Smooth muscle cell of trachea (primary cell): ENCODE measurements around the gene GORASP2. TPM values are rescaled to one million over a fixed set of nuclear protein-coding genes. Genes with fewer than 3 reads are reported as not detected.

Experiments used
- total RNA-seq: library from RNA; depleted of rRNA; stranded (reverse); fragments of >200 nt; gene quantifications from 2 replicates; pipeline ENCODE4 v1.2.1, GENCODE V29; 2014

The GORASP2 gene
- total RNA-seq: 34.6 and 39.5 TPM in 2 replicates

DNA sequence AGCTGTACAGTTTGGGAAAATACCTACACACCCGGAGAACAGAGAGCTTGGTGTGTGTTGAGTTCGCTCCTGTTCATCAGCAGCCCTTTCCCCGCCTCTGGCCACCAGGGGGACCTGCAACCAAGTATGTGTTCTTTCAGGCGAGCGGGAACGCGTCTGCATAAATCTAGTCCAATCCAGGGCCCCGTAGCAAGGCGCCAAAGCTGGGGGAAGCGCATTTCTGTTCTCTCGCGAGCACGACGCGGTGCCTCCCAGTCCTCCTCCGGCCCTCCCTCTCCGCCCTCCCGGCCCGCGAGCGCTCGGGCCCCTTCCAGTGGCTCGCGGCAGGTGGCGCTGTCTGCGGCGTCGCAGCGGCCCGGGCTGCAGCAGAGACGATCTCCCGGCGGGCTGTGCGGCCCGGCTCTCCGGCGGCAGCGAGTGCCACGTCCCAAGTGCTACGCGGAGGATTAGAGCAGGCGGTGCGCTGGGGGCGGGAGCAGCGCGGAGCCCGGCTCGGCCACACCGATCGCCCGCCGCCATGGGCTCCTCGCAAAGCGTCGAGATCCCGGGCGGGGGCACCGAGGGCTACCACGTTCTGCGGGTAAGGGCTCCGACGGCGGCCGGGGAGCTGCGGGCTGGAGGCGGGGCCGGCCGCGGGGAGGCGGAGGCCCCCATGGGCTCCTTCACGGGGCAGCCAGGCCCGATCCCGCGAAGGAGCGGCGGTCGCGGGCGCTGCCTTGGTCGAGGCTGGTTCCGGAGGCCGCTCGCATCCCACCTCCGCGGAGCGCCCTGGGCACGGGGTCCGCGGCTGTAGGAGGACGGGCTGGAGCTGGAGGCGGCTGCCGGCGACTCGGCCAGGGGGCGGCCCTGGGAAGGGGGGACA lies at the start of gene GORASP2:
TSS of gene GORASP2 (plus strand) at position 430 of the 862 bp plus-strand sequence. CDS start at position 518, 88 bp downstream.

Other genes starting within 250 kb of the GORASP2 start
- gene SP5, start 213.9 kb upstream of the GORASP2 start, total RNA-seq: not detected in 2 replicates
- gene ERICH2, start 158.9 kb upstream of the GORASP2 start, total RNA-seq: 0.33 TPM in 1 of 2 replicates, not detected in the other
- 0.33 TPM in 1 of 2 replicates, not detected in the other for gene GAD1, start 112.4 kb upstream of the GORASP2 start, total RNA-seq
- gene TLK1, start 231.6 kb downstream of the GORASP2 start, total RNA-seq: 33.7 and 34.6 TPM in 2 replicates